ENCODE measurements around the gene ARHGEF37.

The ARHGEF37 gene

DNA sequence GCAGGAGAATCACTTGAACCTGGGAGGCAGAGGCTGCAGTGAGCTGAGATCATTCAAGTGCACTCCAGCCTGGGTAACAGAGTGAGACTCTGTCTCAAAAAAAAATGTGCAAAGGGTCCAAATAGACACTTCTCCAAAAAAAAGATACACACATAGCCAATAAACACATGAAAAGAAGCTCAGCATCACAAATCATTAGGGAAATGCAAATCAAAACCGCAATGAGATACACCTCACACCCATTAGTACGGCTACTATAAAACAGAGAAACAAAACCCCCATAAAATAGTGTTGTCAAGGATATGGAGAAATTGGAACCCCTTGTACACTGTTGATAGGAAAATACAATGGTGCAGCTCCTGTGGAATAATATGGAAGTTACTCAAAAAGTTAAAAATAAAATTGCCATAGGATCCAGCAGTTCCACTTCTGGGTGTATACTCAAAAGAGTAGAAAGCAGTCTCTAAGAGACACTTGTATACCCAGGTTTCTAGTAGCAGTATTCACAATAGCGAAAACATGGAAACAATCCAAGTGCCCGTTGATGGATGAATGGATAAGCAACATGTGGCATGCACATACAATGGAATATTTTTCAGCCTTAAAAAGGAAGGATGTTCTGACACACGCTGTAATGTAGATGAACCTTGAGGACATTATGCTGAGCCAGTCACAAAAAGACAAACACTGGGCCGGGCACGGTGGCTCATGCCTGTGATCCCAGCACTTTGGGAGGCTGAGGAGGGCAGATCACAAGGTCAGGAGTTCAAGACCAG lies 91.6 kb downstream of the ARHGEF37 start:
- in situ Hi-C loops (cut with MboI; ENCODE audit: low pct_unique_long_range_greater_than_20kb, low sequenced_read_pairs, unreplicated experiment), result no loop called here
- DNase-seq (ENCODE audit: low spot score), result no peak
- TF ChIP-seq CTCF (IDR thresholded peaks at IDR 0.05; ENCODE audit: extremely low read depth, insufficient read depth, missing control alignments), result no peak

- in situ Hi-C loops (cut with MboI; ENCODE audit: low pct_unique_long_range_greater_than_20kb, low sequenced_read_pairs, unreplicated experiment), result no loop called here
- no peak for TF ChIP-seq CTCF (IDR thresholded peaks at IDR 0.05; ENCODE audit: extremely low read depth, insufficient read depth, missing control alignments)
These were observed 93.4 kb downstream of the ARHGEF37 start for GRCh38 chr5:149674686-149675085.

GRCh38 chr5:149675610-149676201 lies 94.4 kb downstream of the ARHGEF37 start:
- in situ Hi-C loops (cut with MboI; ENCODE audit: low pct_unique_long_range_greater_than_20kb, low sequenced_read_pairs, unreplicated experiment), result no loop called here
- no peak for DNase-seq (ENCODE audit: low spot score)
- no peak for TF ChIP-seq CTCF (IDR thresholded peaks at IDR 0.05; ENCODE audit: extremely low read depth, insufficient read depth, missing control alignments)

More at GRCh38 chr5:149674686-149675085, 93.4 kb downstream of the ARHGEF37 start:
- DNase-seq (ENCODE audit: low spot score), result no peak

GRCh38 chr5:149677731-149678130 lies 96.4 kb downstream of the ARHGEF37 start:
- DNase-seq (ENCODE audit: low spot score), result no peak
- in situ Hi-C loops (cut with MboI; ENCODE audit: low pct_unique_long_range_greater_than_20kb, low sequenced_read_pairs, unreplicated experiment), result no loop called here
- no peak for TF ChIP-seq CTCF (IDR thresholded peaks at IDR 0.05; ENCODE audit: extremely low read depth, insufficient read depth, missing control alignments)

DNA sequence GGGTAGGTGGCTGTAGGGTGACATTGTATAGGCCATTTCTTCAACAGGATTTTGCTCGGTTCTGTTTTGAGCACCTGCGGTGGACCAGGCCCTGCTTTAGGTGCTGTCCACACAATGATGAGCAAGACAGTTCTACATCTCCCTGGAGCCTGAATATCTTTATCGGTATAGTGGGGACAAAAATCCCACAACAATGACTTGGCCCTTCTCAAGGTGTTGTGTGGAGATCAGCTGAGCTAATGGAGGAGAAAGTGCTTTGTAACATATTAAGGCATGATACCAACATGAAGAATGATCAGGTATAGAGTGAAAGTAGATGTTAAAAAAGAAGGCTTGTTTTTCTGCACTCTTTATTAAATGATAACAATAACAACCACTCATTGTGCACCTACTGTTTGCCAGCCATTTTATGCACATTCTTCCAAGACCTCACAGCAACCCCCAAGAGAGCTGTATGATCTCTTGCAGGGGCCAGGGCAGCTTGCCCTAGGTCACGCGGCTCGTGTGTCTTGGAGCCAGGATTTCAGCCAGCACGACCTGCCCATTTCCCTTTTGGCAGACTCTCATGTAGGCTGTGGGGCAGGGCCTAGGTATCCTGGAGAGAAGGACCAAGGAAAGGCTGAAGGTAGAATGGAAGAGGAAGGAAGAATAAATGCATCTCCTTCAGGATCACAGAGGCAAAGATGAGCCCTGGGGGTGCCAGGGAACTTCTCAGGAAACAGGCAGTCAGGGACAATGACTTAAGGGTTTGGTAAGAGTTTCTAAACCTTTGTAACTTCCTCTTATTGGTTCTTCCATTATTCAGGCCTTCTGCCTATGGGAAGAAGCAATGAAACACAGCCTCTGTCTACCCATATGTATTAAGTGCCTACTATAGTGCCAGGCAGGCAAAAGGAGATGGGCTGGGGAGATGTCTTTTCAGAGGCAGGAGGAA lies 98.8 kb downstream of the ARHGEF37 start:
- no peak for TF ChIP-seq CTCF (IDR thresholded peaks at IDR 0.05; ENCODE audit: extremely low read depth, insufficient read depth, missing control alignments)
- DNase-seq (ENCODE audit: low spot score), result no peak
- in situ Hi-C loops (cut with MboI; ENCODE audit: low pct_unique_long_range_greater_than_20kb, low sequenced_read_pairs, unreplicated experiment), result no loop called here

GRCh38 chr5:149680810-149681221 lies 99.5 kb downstream of the ARHGEF37 start:
- in situ Hi-C loops (cut with MboI; ENCODE audit: low pct_unique_long_range_greater_than_20kb, low sequenced_read_pairs, unreplicated experiment), result no loop called here
- DNase-seq (ENCODE audit: low spot score), result peak; percentile 74
- TF ChIP-seq CTCF (IDR thresholded peaks at IDR 0.05; ENCODE audit: extremely low read depth, insufficient read depth, missing control alignments), result no peak
